Stomach (tissue), 4 donors: ENCODE results near the gene CDIPT.

Source experiments
- CTCF ChIP-seq, 7 experiments: fragments of 450-650 bp in 4 of 7; fragments of 200-600 bp in 3 of 7; sonication (generic) in 3 of 7; IDR thresholded peaks; one replicate each; pipeline ENCODE4 v1.5.1; 2016 to 2019; ENCODE audit warnings: antibody characterized with exemption in 7 of 7, control low read depth in 2 of 7, mild to moderate bottlenecking in 1 of 7
- POLR2AphosphoS5 ChIP-seq, 3 donors: sonication (generic); formaldehyde crosslinking; IDR thresholded peaks; one replicate each; pipeline ENCODE4 v1.6.1; 2016; ENCODE audit warnings: antibody characterized with exemption in 3 of 3

GRCh38 chr16:29825145-29826044, 37.6 kb downstream of the CDIPT start:
- TF ChIP-seq CTCF (IDR thresholded peaks at IDR 0.05) (no peak), POLR2AphosphoS5 (IDR thresholded peaks at IDR 0.05) (peak in 1 of 3 donors; percentile 15)
